ENCODE measurements around the gene ALLC. TPM values are rescaled to one million over a fixed set of nuclear protein-coding genes. Genes with fewer than 3 reads are reported as not detected.

ALLC gene
- total RNA-seq, 1 donor from 2014 or later: not detected

- no peak for TF ChIP-seq CTCF (conservative IDR thresholded peaks at IDR 0.05; ENCODE audit: low read depth, low read length)
- no peak for DNase-seq (ENCODE audit: low read depth)
- H3K4me3 ChIP-seq (ENCODE audit: low read depth, low read length): no peak overlapping the region
These were observed 19.6 kb upstream of the ALLC start for GRCh38 chr2:3638456-3638810.

GRCh38 chr2:3639015-3639630, 18.9 kb upstream of the ALLC start:
- DNase-seq (ENCODE audit: low read depth): no peak
- TF ChIP-seq CTCF (conservative IDR thresholded peaks at IDR 0.05; ENCODE audit: low read depth, low read length): no peak
- no peak overlapping the region for H3K4me3 ChIP-seq (ENCODE audit: low read depth, low read length)

GRCh38 chr2:3639653-3640052, 18.3 kb upstream of the ALLC start:
- DNase-seq (ENCODE audit: low read depth): no peak
- TF ChIP-seq CTCF (conservative IDR thresholded peaks at IDR 0.05; ENCODE audit: low read depth, low read length): no peak
- no peak overlapping the region for H3K4me3 ChIP-seq (ENCODE audit: low read depth, low read length)

- DNase-seq (ENCODE audit: low read depth): no peak
- H3K4me3 ChIP-seq (ENCODE audit: low read depth, low read length): no peak overlapping the region
- TF ChIP-seq CTCF (conservative IDR thresholded peaks at IDR 0.05; ENCODE audit: low read depth, low read length): no peak
These were observed 16.8 kb upstream of the ALLC start for GRCh38 chr2:3641181-3641580.

- H3K4me3 ChIP-seq (ENCODE audit: low read depth, low read length): no peak overlapping the region
- TF ChIP-seq CTCF (conservative IDR thresholded peaks at IDR 0.05; ENCODE audit: low read depth, low read length): no peak
- DNase-seq (ENCODE audit: low read depth): no peak
These were observed 16.1 kb upstream of the ALLC start for GRCh38 chr2:3641841-3642421.

GRCh38 chr2:3642521-3643215, 15.3 kb upstream of the ALLC start:
- no peak for TF ChIP-seq CTCF (conservative IDR thresholded peaks at IDR 0.05; ENCODE audit: low read depth, low read length)
- no peak for DNase-seq (ENCODE audit: low read depth)

More at GRCh38 chr2:3642521-3643215, 15.3 kb upstream of the ALLC start:
- no peak overlapping the region for H3K4me3 ChIP-seq (ENCODE audit: low read depth, low read length)
